Liver (tissue), 9 donors: ENCODE results near the gene GLI2. TPM values are rescaled to one million over a fixed set of nuclear protein-coding genes. Genes with fewer than 3 reads are reported as not detected.

ENCODE experiments used
- DNase-seq: peaks from one replicate; pipeline ENCODE4 v3.0.0-alpha.2; 2017; ENCODE audit warnings: low spot score
- H3K27ac ChIP-seq, 2 donors: one replicate each; pipeline ENCODE4 v1.7.0; 2013; ENCODE audit warnings: inconsistent platforms in 2 of 2, low read length in 2 of 2, control low read depth in 1 of 2, low read depth in 1 of 2, mild to moderate bottlenecking in 1 of 2
- H3K27me3 ChIP-seq, 4 donors: one replicate each; pipeline versions ENCODE4 v1.6.1 to v1.7.0; 2013; ENCODE audit warnings: low read length in 3 of 4, inconsistent platforms in 1 of 4, mild to moderate bottlenecking in 1 of 4, moderate library complexity in 1 of 4; ENCODE audit not compliant: control insufficient read depth in 4 of 4, insufficient read depth in 4 of 4
- H3K36me3 ChIP-seq, 4 donors: one replicate each; pipeline versions ENCODE4 v1.6.1 to v1.7.0; 2013; ENCODE audit warnings: low read length in 3 of 4, mild to moderate bottlenecking in 3 of 4, low read depth in 1 of 4, moderate library complexity in 1 of 4; ENCODE audit not compliant: control insufficient read depth in 4 of 4, insufficient read depth in 3 of 4
- H3K4me1 ChIP-seq, 4 donors: one replicate each; pipeline versions ENCODE4 v1.6.1 to v1.7.0; 2013; ENCODE audit warnings: low read length in 3 of 4, mild to moderate bottlenecking in 3 of 4, moderate library complexity in 1 of 4; ENCODE audit not compliant: control insufficient read depth in 4 of 4, insufficient read depth in 4 of 4
- H3K4me3 ChIP-seq, 3 donors: one replicate each; pipeline versions ENCODE4 v1.6.1 to v1.7.0; 2013; ENCODE audit warnings: low read length in 3 of 3, control low read depth in 1 of 3, low read depth in 1 of 3, mild to moderate bottlenecking in 1 of 3
- H3K9ac ChIP-seq, 2 donors: one replicate each; pipeline ENCODE4 v1.7.0; 2013; ENCODE audit warnings: low read length in 2 of 2, mild to moderate bottlenecking in 2 of 2, moderate library complexity in 2 of 2, control low read depth in 1 of 2, low read depth in 1 of 2
- H3K9me3 ChIP-seq, 4 donors: one replicate each; pipeline versions ENCODE4 v1.6.1 to v1.7.0; 2013; ENCODE audit warnings: low read length in 3 of 4; ENCODE audit not compliant: control insufficient read depth in 4 of 4
- CTCF ChIP-seq: fragments of 150-350 bp; IDR thresholded peaks from 2 replicates; pipeline ENCODE4 v1.5.1; 2017; ENCODE audit warnings: improper control_type of control experiment, low read depth, low read length; ENCODE audit not compliant: missing input control
- FOXA1 ChIP-seq: IDR thresholded peaks from 2 replicates; pipeline ENCODE4 v1.6.1; 2016; ENCODE audit warnings: antibody characterized with exemption
- FOXA2 ChIP-seq: IDR thresholded peaks from 2 replicates; pipeline ENCODE4 v1.6.1; 2016; ENCODE audit warnings: antibody characterized with exemption
- GABPA ChIP-seq, 2 donors: IDR thresholded peaks in 1 of 2; conservative IDR thresholded peaks in 1 of 2; 2 replicates each; pipeline ENCODE4 v1.6.1; 2016; ENCODE audit warnings: antibody characterized with exemption in 2 of 2, mild to moderate bottlenecking in 1 of 2, moderate library complexity in 1 of 2
- HNF4A ChIP-seq, 2 donors: conservative IDR thresholded peaks; 2 replicates each; pipeline ENCODE4 v1.6.1; 2016; ENCODE audit warnings: antibody characterized with exemption in 2 of 2, mild to moderate bottlenecking in 2 of 2
- MAX ChIP-seq: IDR thresholded peaks from 2 replicates; pipeline ENCODE4 v1.6.1; 2016; ENCODE audit warnings: antibody characterized with exemption
- NR2F2 ChIP-seq: IDR thresholded peaks from 2 replicates; pipeline ENCODE4 v1.6.1; 2016; ENCODE audit warnings: antibody characterized with exemption
- RAD21 ChIP-seq, 2 donors: IDR thresholded peaks; 2 replicates each; pipeline ENCODE4 v1.6.1; 2016; ENCODE audit warnings: antibody characterized with exemption in 2 of 2, mild to moderate bottlenecking in 2 of 2
- REST ChIP-seq: IDR thresholded peaks from 2 replicates; pipeline ENCODE4 v1.6.1; 2016; ENCODE audit warnings: antibody characterized with exemption, mild to moderate bottlenecking
- RXRA ChIP-seq, 2 donors: IDR thresholded peaks; 2 replicates each; pipeline ENCODE4 v1.6.1; 2017 to 2018; ENCODE audit warnings: antibody characterized with exemption in 2 of 2, mild to moderate bottlenecking in 1 of 2
- SP1 ChIP-seq: IDR thresholded peaks from 2 replicates; pipeline ENCODE4 v1.6.1; 2018; ENCODE audit warnings: antibody characterized with exemption, mild to moderate bottlenecking
- TAF1 ChIP-seq: conservative IDR thresholded peaks from 2 replicates; pipeline ENCODE4 v1.6.1; 2016; ENCODE audit warnings: antibody characterized with exemption, mild to moderate bottlenecking
- YY1 ChIP-seq: IDR thresholded peaks from 2 replicates; pipeline ENCODE4 v1.6.1; 2016; ENCODE audit warnings: antibody characterized with exemption, mild to moderate bottlenecking
- ZBTB33 ChIP-seq: IDR thresholded peaks from 2 replicates; pipeline ENCODE4 v1.6.1; 2016; ENCODE audit warnings: antibody characterized with exemption
- WGBS: extraction: QIAGEN DNeasy Blood & Tissue Kit; methylation state at CpG from one replicate; pipeline ENCODE4 v1.1.7; 2013; 5-methylcytosine and 5-hydroxymethylcytosine counted together
- polyA plus RNA-seq, 2 donors: library from polyadenylated mRNA; stranded (reverse) in 1 of 2; unstranded in 1 of 2; fragments of 200-250 nt in 1 of 2; fragments of >200 nt in 1 of 2; fragmentation: Nextera tagmentation in 1 of 2; extraction: Ambion mirVana in 1 of 2; gene quantifications; one replicate each; pipeline versions ENCODE4 v1.2.1 to v1.2.3, GENCODE V29; 2013 to 2015
- total RNA-seq, 2 donors: library from RNA; depleted of rRNA; stranded (reverse); fragments of >200 nt; gene quantifications; one replicate each; pipeline ENCODE4 v1.2.3, GENCODE V29; 2014
- donor health status: healthy.
- donor health status: healthy.
- donor health status: healthy.
- donor health status: healthy.
- donor health status: healthy.

Gene GLI2
- total and polyA plus RNA-seq, 4 donors: 0.04 to 0.16 (median 0.11) TPM

- H3K4me3 ChIP-seq: no peak overlapping the region
- H3K4me1 ChIP-seq: no peaks in the 10 kb centered on the region
- H3K27me3 ChIP-seq: peaks cover 0 to 4% (median 1%) of the 10 kb centered on the region in 4 donors
- H3K36me3 ChIP-seq: no peaks in the 10 kb centered on the region
- peaks cover 0 to 7% (median 4%) of the 10 kb centered on the region in 4 donors for H3K9me3 ChIP-seq
- no peak overlapping the region for H3K9ac ChIP-seq
- DNase-seq: no peak
- TF ChIP-seq GABPA (IDR thresholded peaks at IDR 0.05 in 1 of 2, conservative IDR thresholded peaks at IDR 0.05 in 1 of 2) (no peak), RXRA (IDR thresholded peaks at IDR 0.05) (no peak), YY1 (no peak), HNF4A (conservative IDR thresholded peaks at IDR 0.05) (no peak), FOXA1 (no peak), MAX (no peak), SP1 (no peak), FOXA2 (no peak), TAF1 (no peak), CTCF (no peak), RAD21 (IDR thresholded peaks at IDR 0.05) (no peak), ZBTB33 (no peak)
- H3K27ac ChIP-seq: no peak overlapping the region
- whole genome bisulfite sequencing: 54% methylated on average over 9 of the region's 9 CpGs
These were observed 13.5 kb upstream of the GLI2 start for GRCh38 chr2:120722246-120722567.

GRCh38 chr2:120722568-120723421 lies 12.9 kb upstream of the GLI2 start:
- H3K27ac ChIP-seq: no peak overlapping the region
- 28% methylated on average over 11 of the region's 11 CpGs for WGBS
- H3K4me1 ChIP-seq: no peaks in the 10 kb centered on the region
- peaks cover 0 to 7% (median 4%) of the 10 kb centered on the region in 4 donors for H3K9me3 ChIP-seq
- H3K36me3 ChIP-seq: no peaks in the 10 kb centered on the region
- no peak overlapping the region for H3K9ac ChIP-seq
- no peak overlapping the region for H3K4me3 ChIP-seq
- peaks cover 0 to 4% (median 1%) of the 10 kb centered on the region in 4 donors for H3K27me3 ChIP-seq
- TF ChIP-seq NR2F2 (peak; percentile 77), REST (peak; percentile 29), SP1 (peak; percentile 14), CTCF (no peak)
- no peak for DNase-seq
